Hepatocyte (in vitro differentiated cells): ENCODE results near the gene FAM221A.

Source experiments
- CTCF ChIP-seq: fragments of 200-600 bp; sonication (generic); IDR thresholded peaks from 2 replicates; pipeline ENCODE4 v1.5.1; 2016; ENCODE audit warnings: antibody characterized with exemption, mild to moderate bottlenecking; ENCODE audit not compliant: poor library complexity
- EZH2 ChIP-seq: fragments of 200-600 bp; sonication (generic); IDR thresholded peaks from 2 replicates; pipeline ENCODE4 v1.6.1; 2016; ENCODE audit warnings: antibody characterized with exemption, mild to moderate bottlenecking, borderline replicate concordance

GRCh38 chr7:23751852-23752251, 71.9 kb downstream of the FAM221A start:
- TF ChIP-seq EZH2 (no peak), CTCF (no peak)
